ENCODE measurements around the gene CABLES1. TPM values are rescaled to one million over a fixed set of nuclear protein-coding genes. Genes with fewer than 3 reads are reported as not detected.

Gene CABLES1
- total and polyA plus RNA-seq, 2 of the 4 experiments (the other 2 are of a cell fraction) = 4.7 to 5.7 TPM

- H3K4me1 ChIP-seq (ENCODE audit: control insufficient read depth, insufficient read depth, low read length) = no peaks in the 10 kb centered on the region
- no peak overlapping the region for H3K27ac ChIP-seq (ENCODE audit: insufficient read depth, low read length)
- H3K36me3 ChIP-seq (ENCODE audit: control insufficient read depth, insufficient read depth, low read length) = peaks cover 51% of the 10 kb centered on the region
- CTCF ChIA-PET = no interaction called here
- no peak overlapping the region for H4K5ac ChIP-seq (ENCODE audit: low read depth, low read length)
- no peak overlapping the region for H3K4me2 ChIP-seq (ENCODE audit: low read depth, low read length)
- H4K8ac ChIP-seq (ENCODE audit: low read depth in 2 of 2, low read length in 2 of 2) = no peak overlapping the region
- no peak for TF ChIP-seq POLR2A (IDR thresholded peaks at IDR 0.05; ENCODE audit: low read depth, low read length)
- TF ChIP-seq, protein P1, sequence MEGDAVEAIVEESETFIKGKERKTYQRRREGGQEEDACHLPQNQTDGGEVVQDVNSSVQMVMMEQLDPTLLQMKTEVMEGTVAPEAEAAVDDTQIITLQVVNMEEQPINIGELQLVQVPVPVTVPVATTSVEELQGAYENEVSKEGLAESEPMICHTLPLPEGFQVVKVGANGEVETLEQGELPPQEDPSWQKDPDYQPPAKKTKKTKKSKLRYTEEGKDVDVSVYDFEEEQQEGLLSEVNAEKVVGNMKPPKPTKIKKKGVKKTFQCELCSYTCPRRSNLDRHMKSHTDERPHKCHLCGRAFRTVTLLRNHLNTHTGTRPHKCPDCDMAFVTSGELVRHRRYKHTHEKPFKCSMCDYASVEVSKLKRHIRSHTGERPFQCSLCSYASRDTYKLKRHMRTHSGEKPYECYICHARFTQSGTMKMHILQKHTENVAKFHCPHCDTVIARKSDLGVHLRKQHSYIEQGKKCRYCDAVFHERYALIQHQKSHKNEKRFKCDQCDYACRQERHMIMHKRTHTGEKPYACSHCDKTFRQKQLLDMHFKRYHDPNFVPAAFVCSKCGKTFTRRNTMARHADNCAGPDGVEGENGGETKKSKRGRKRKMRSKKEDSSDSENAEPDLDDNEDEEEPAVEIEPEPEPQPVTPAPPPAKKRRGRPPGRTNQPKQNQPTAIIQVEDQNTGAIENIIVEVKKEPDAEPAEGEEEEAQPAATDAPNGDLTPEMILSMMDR (conservative IDR thresholded peaks at IDR 0.05; ENCODE audit: low read depth, low read length) = no peak
- no peak for TF ChIP-seq ELK1 (IDR thresholded peaks at IDR 0.05; ENCODE audit: borderline replicate concordance, low read depth, low read length)
- no peak for TF ChIP-seq RFX5 (IDR thresholded peaks at IDR 0.05; ENCODE audit: low read depth, low read length)
- TF ChIP-seq USF2 (IDR thresholded peaks at IDR 0.05; ENCODE audit: low read depth, low read length) = no peak
- no peak for TF ChIP-seq MAZ (IDR thresholded peaks at IDR 0.05; ENCODE audit: borderline replicate concordance, low read depth, low read length)
- no peak for TF ChIP-seq RCOR1 (IDR thresholded peaks at IDR 0.05; ENCODE audit: insufficient replicate concordance, low read length)
- TF ChIP-seq CEBPB (IDR thresholded peaks at IDR 0.05; ENCODE audit: low read depth, low read length) = no peak
- no peak for TF ChIP-seq CHD1 (IDR thresholded peaks at IDR 0.05; ENCODE audit: low read depth, low read length)
- no peak for TF ChIP-seq SMC3 (IDR thresholded peaks at IDR 0.05; ENCODE audit: low read depth, low read length)
- no peak for TF ChIP-seq BHLHE40 (IDR thresholded peaks at IDR 0.05; ENCODE audit: low read depth, low read length)
- no peak for TF ChIP-seq RAD21 (IDR thresholded peaks at IDR 0.05; ENCODE audit: low read length)
- TF ChIP-seq NFE2L2 (IDR thresholded peaks at IDR 0.05; ENCODE audit: low read depth, low read length) = no peak
- TF ChIP-seq FOS (IDR thresholded peaks at IDR 0.05; ENCODE audit: low read depth, low read length) = no peak
- TF ChIP-seq MAFK (IDR thresholded peaks at IDR 0.05; ENCODE audit: low read depth, low read length) = no peak
- no peak for TF ChIP-seq MXI1 (IDR thresholded peaks at IDR 0.05; ENCODE audit: borderline replicate concordance, low read depth, low read length)
- H3K9me1 ChIP-seq (ENCODE audit: insufficient read depth, low read length) = 0 out of 2 replicates have a peak, but pooled peaks cover 3% of the 10 kb centered on the region
- no peak overlapping the region for H2BK15ac ChIP-seq (ENCODE audit: low read depth, low read length)
- no peak overlapping the region for H3K56ac ChIP-seq (ENCODE audit: extremely low read depth, insufficient read depth, low read length)
- dilution Hi-C loops (cut with HindIII; ENCODE audit: low sequenced_read_pairs, unreplicated experiment) = no loop called here
- no peak for DNase-seq
- no peak overlapping the region for H3K18ac ChIP-seq (ENCODE audit: low read depth, low read length)
- no peak overlapping the region for H3K4me3 ChIP-seq (ENCODE audit: insufficient read depth, low read depth, low read length)
- no peak overlapping the region for H2AK5ac ChIP-seq (ENCODE audit: low read depth, low read length)
- H3K27me3 ChIP-seq (ENCODE audit: control insufficient read depth, insufficient read depth, low read length) = no peaks in the 10 kb centered on the region
- no peak overlapping the region for H3K4ac ChIP-seq (ENCODE audit: low read depth, low read length)
- in situ Hi-C loops (cut with MboI; ENCODE audit: low sequenced_read_pairs) = no loop called here
- WGBS, 2 experiments (ENCODE audit: extremely low coverage in 2 of 2, insufficient read length in 1 of 2) = 85% methylated on average over 7 of the region's 12 CpGs; no CpG with 5 or more reads in 1 of the 2 experiments
- H3K9me3 ChIP-seq (ENCODE audit: control insufficient read depth, insufficient read depth, low read length) = no peaks in the 10 kb centered on the region
- POLR2A ChIA-PET (ENCODE audit: unreplicated experiment) = no interaction called here
- no peak overlapping the region for H2AFZ ChIP-seq (replicated peaks; ENCODE audit: low read length, poor library complexity)
- BruUV-seq (replicated peaks) = no TSS peak
- peaks cover 3 to 8% of the 10 kb centered on the region in 2 experiments; a peak in 2 of 4 replicates for H3K79me1 ChIP-seq (ENCODE audit: low read depth in 1 of 2, low read length in 2 of 2)
- no peaks in the 10 kb centered on the region for H4K20me1 ChIP-seq (ENCODE audit: insufficient read depth, low read length)
- H2AK9ac ChIP-seq (replicated peaks; ENCODE audit: low read depth, low read length, poor library complexity) = peak overlapping the region; percentile 89
- no peak overlapping the region for H3K14ac ChIP-seq (replicated peaks; ENCODE audit: low read depth, low read length)
- H2BK20ac ChIP-seq (ENCODE audit: low read depth, low read length) = no peak overlapping the region
- intact Hi-C loops (cut with micrococcal nuclease) = no loop called here
- ATAC-seq (ENCODE audit: low read depth) = no peak
- H2BK5ac ChIP-seq (ENCODE audit: low read depth, low read length, poor library complexity, severe bottlenecking) = no peak overlapping the region
- H3K9ac ChIP-seq (ENCODE audit: low read depth, low read length) = no peak overlapping the region
- no peak overlapping the region for H4K91ac ChIP-seq (ENCODE audit: insufficient read depth, low read depth, low read length)
- no peak overlapping the region for H2BK120ac ChIP-seq (ENCODE audit: low read depth, low read length)
- no peak overlapping the region for H3K23ac ChIP-seq (ENCODE audit: low read depth, low read length)
Measured at GRCh38 chr18:23244401-23244800, 109.1 kb downstream of the CABLES1 start.
